Urothelium cell line (cell line): ENCODE measurements around the gene CCDC57.
A peak's percentile ranks its signal among the peaks of the same experiment; 100 is the strongest.

Source experiments
- DNase-seq: peaks from one replicate; pipeline ENCODE4 v3.0.0; 2011; ENCODE audit warnings: low spot score, mixed read lengths
- FAIRE-seq: peaks from 2 replicates; lab custom pipeline; 2011; peaks lifted over from hg19 to GRCh38; lab: Jason Lieb, UNC

The CCDC57 gene

GRCh38 chr17:82056729-82057621 lies 155.7 kb downstream of the CCDC57 start:
- no peak for DNase-seq
- FAIRE-seq = no peak

- FAIRE-seq = peak; percentile 37
Observed at GRCh38 chr17:82055965-82056728, 156.5 kb downstream of the CCDC57 start.

GRCh38 chr17:82055023-82055964 lies 157.3 kb downstream of the CCDC57 start:
- DNase-seq (no peak), FAIRE-seq (peak; percentile 37)

More at GRCh38 chr17:82055965-82056728, 156.5 kb downstream of the CCDC57 start:
- DNase-seq = no peak

- no peak for FAIRE-seq
- no peak for DNase-seq
Observed at GRCh38 chr17:82054351-82055022, 158.2 kb downstream of the CCDC57 start.

GRCh38 chr17:82053556-82054263 lies 158.9 kb downstream of the CCDC57 start:
- DNase-seq (no peak), FAIRE-seq (no peak)

- DNase-seq (no peak), FAIRE-seq (no peak)
Observed at GRCh38 chr17:82053130-82053529, 159.5 kb downstream of the CCDC57 start.

GRCh38 chr17:82052638-82053059 lies 160.0 kb downstream of the CCDC57 start:
- DNase-seq (no peak), FAIRE-seq (no peak)

GRCh38 chr17:82051776-82052637 lies 160.6 kb downstream of the CCDC57 start, which contains the start of the genes GPS1 and RFNG:
GPS1 (plus strand) TSS chr17:82051898; CDS start chr17:82051932, 34 bp downstream.
RFNG (minus strand) TSS chr17:82051811; CDS start chr17:82051766, 45 bp downstream.
- DNase-seq (peak; percentile 93), FAIRE-seq (peak; percentile 63)
